GM18505 (cell line): ENCODE measurements around the gene NLRP3.

Experiments used
- ATAC-seq: cut with Tn5 transposase; IDR thresholded peaks from one replicate; pipeline ENCODE4 v1.9.1; 2021; ENCODE audit not compliant: unreplicated experiment
- POLR2A ChIP-seq: IDR thresholded peaks from 4 replicates; pipeline ENCODE4 v1.6.1; 2011; ENCODE audit warnings: borderline replicate concordance; ENCODE audit not compliant: insufficient read depth, insufficient read length; ENCODE audit errors: extremely low read depth

Gene NLRP3

GRCh38 chr1:247406014-247406656, 9.8 kb upstream of the NLRP3 start:
- ATAC-seq = no peak
- no peak for TF ChIP-seq POLR2A

GRCh38 chr1:247407180-247407616, 8.8 kb upstream of the NLRP3 start:
- peak; percentile 82 for ATAC-seq
- TF ChIP-seq POLR2A = peak; percentile 38

GRCh38 chr1:247408100-247408499, 7.9 kb upstream of the NLRP3 start:
- ATAC-seq = no peak
- TF ChIP-seq POLR2A = no peak

GRCh38 chr1:247409869-247410544, 6.0 kb upstream of the NLRP3 start:
- peak; percentile 68 for ATAC-seq
- TF ChIP-seq POLR2A = no peak

- TF ChIP-seq POLR2A = no peak
- ATAC-seq = no peak
Measured at GRCh38 chr1:247411621-247412327, 4.2 kb upstream of the NLRP3 start.

- ATAC-seq = no peak
- TF ChIP-seq POLR2A = no peak
Measured at GRCh38 chr1:247417831-247418230, 1.9 kb downstream of the NLRP3 start.

- no peak for TF ChIP-seq POLR2A
- ATAC-seq = no peak
Measured at GRCh38 chr1:247419336-247419735, 3.4 kb downstream of the NLRP3 start.

- ATAC-seq = no peak
Measured at GRCh38 chr1:247421074-247421473, 5.1 kb downstream of the NLRP3 start.

GRCh38 chr1:247429496-247429895, 13.5 kb downstream of the NLRP3 start:
- ATAC-seq = no peak
- no peak for TF ChIP-seq POLR2A

More at GRCh38 chr1:247421074-247421473, 5.1 kb downstream of the NLRP3 start:
- TF ChIP-seq POLR2A = no peak

- ATAC-seq = no peak
- no peak for TF ChIP-seq POLR2A
Measured at GRCh38 chr1:247430434-247430833, 14.5 kb downstream of the NLRP3 start.

GRCh38 chr1:247431643-247432042, 15.7 kb downstream of the NLRP3 start:
- no peak for ATAC-seq

GRCh38 chr1:247434005-247434404, 18.0 kb downstream of the NLRP3 start:
- no peak for TF ChIP-seq POLR2A
- no peak for ATAC-seq

More at GRCh38 chr1:247431643-247432042, 15.7 kb downstream of the NLRP3 start:
- no peak for TF ChIP-seq POLR2A

GRCh38 chr1:247435030-247435758, 19.2 kb downstream of the NLRP3 start:
- no peak for TF ChIP-seq POLR2A
- ATAC-seq = no peak
